ENCODE results near the gene CRB1.

CRB1 gene

GRCh38 chr1:197264936-197265567, 3.0 kb upstream of the CRB1 start:
- no peaks in the 10 kb centered on the region for H3K27me3 ChIP-seq (ENCODE audit: insufficient read depth, low read length)
- no peak overlapping the region for H3K4me2 ChIP-seq (ENCODE audit: low read length)
- H3K4me1 ChIP-seq (ENCODE audit: insufficient read depth, low read length, severe bottlenecking), result no peaks in the 10 kb centered on the region
- no peak overlapping the region for H3K4me3 ChIP-seq (ENCODE audit: low read depth, low read length, poor library complexity, severe bottlenecking)
- no peak for TF ChIP-seq EZH2 (IDR thresholded peaks at IDR 0.05; ENCODE audit: borderline replicate concordance, low read length)
- TF ChIP-seq CTCF (IDR thresholded peaks at IDR 0.05; ENCODE audit: low read length), result no peak
- no peaks in the 10 kb centered on the region for H3K79me2 ChIP-seq (ENCODE audit: insufficient read depth, low read length)
- no peaks in the 10 kb centered on the region for H3F3A ChIP-seq (ENCODE audit: insufficient read depth, low read length)
- no peaks in the 10 kb centered on the region for H3K36me3 ChIP-seq (ENCODE audit: insufficient read depth, low read length)
- H2AFZ ChIP-seq (ENCODE audit: low read length), result no peak overlapping the region
- no peak overlapping the region for H3K9ac ChIP-seq (ENCODE audit: low read length)
- H3K9me3 ChIP-seq (ENCODE audit: low read length), result no peaks in the 10 kb centered on the region
- H3K9me2 ChIP-seq (ENCODE audit: low read depth, low read length), result no peaks in the 10 kb centered on the region
- no peaks in the 10 kb centered on the region for H4K20me1 ChIP-seq (ENCODE audit: insufficient read depth, low read length)
- no peak overlapping the region for H3K27ac ChIP-seq (ENCODE audit: low read depth, low read length, poor library complexity, severe bottlenecking)

GRCh38 chr1:197269053-197269452, 1.0 kb downstream of the CRB1 start:
- Histone ChIP-seq H4K20me1 (ENCODE audit: insufficient read depth, low read length) (no peaks in the 10 kb centered on the region), H2AFZ (ENCODE audit: low read length) (no peak overlapping the region), H3K9me3 (ENCODE audit: low read length) (no peaks in the 10 kb centered on the region), H3F3A (ENCODE audit: insufficient read depth, low read length) (no peaks in the 10 kb centered on the region), H3K36me3 (ENCODE audit: insufficient read depth, low read length) (no peaks in the 10 kb centered on the region), H3K27me3 (ENCODE audit: insufficient read depth, low read length) (no peaks in the 10 kb centered on the region), H3K4me3 (ENCODE audit: low read depth, low read length, poor library complexity, severe bottlenecking) (no peak overlapping the region), H3K27ac (ENCODE audit: low read depth, low read length, poor library complexity, severe bottlenecking) (no peak overlapping the region), H3K9me2 (ENCODE audit: low read depth, low read length) (no peaks in the 10 kb centered on the region), H3K4me2 (ENCODE audit: low read length) (no peak overlapping the region), H3K79me2 (ENCODE audit: insufficient read depth, low read length) (no peaks in the 10 kb centered on the region), H3K4me1 (ENCODE audit: insufficient read depth, low read length, severe bottlenecking) (no peaks in the 10 kb centered on the region), H3K9ac (ENCODE audit: low read length) (no peak overlapping the region)
- no peak for TF ChIP-seq CTCF (IDR thresholded peaks at IDR 0.05; ENCODE audit: low read length)
- TF ChIP-seq EZH2 (IDR thresholded peaks at IDR 0.05; ENCODE audit: borderline replicate concordance, low read length), result no peak

- no peaks in the 10 kb centered on the region for H3K79me2 ChIP-seq (ENCODE audit: insufficient read depth, low read length)
- no peaks in the 10 kb centered on the region for H3K36me3 ChIP-seq (ENCODE audit: insufficient read depth, low read length)
- H3K9me3 ChIP-seq (ENCODE audit: low read length), result no peaks in the 10 kb centered on the region
- no peaks in the 10 kb centered on the region for H3F3A ChIP-seq (ENCODE audit: insufficient read depth, low read length)
- no peaks in the 10 kb centered on the region for H3K9me2 ChIP-seq (ENCODE audit: low read depth, low read length)
- H2AFZ ChIP-seq (ENCODE audit: low read length), result no peak overlapping the region
- TF ChIP-seq CTCF (IDR thresholded peaks at IDR 0.05; ENCODE audit: low read length) (no peak), EZH2 (IDR thresholded peaks at IDR 0.05; ENCODE audit: borderline replicate concordance, low read length) (no peak)
- H3K4me3 ChIP-seq (ENCODE audit: low read depth, low read length, poor library complexity, severe bottlenecking), result no peak overlapping the region
- H3K4me2 ChIP-seq (ENCODE audit: low read length), result no peak overlapping the region
- no peak overlapping the region for H3K27ac ChIP-seq (ENCODE audit: low read depth, low read length, poor library complexity, severe bottlenecking)
- no peak overlapping the region for H3K9ac ChIP-seq (ENCODE audit: low read length)
- H3K27me3 ChIP-seq (ENCODE audit: insufficient read depth, low read length), result no peaks in the 10 kb centered on the region
- no peaks in the 10 kb centered on the region for H4K20me1 ChIP-seq (ENCODE audit: insufficient read depth, low read length)
- no peaks in the 10 kb centered on the region for H3K4me1 ChIP-seq (ENCODE audit: insufficient read depth, low read length, severe bottlenecking)
These were observed 4.7 kb downstream of the CRB1 start for GRCh38 chr1:197272791-197273190.

Measured in OCI-LY1 (cell line).